H9 (cell line): ENCODE results near the gene RAD50. TPM values are rescaled to one million over a fixed set of nuclear protein-coding genes. Genes with fewer than 3 reads are reported as not detected.
"Not testable (repeated sequence)": the region's sequence is repeated elsewhere in the genome, so short reads cannot be mapped to it uniquely, and the experiment has no call there.

Experiments used
- DNase-seq: peaks from one replicate; pipeline ENCODE4 v3.0.0-alpha.2; 2017
- H2AFZ ChIP-seq: one replicate; pipeline ENCODE4 v1.6.1; 2013; ENCODE audit warnings: mild to moderate bottlenecking, low read length, control low read depth, moderate library complexity
- H2AK5ac ChIP-seq: 2 replicates; pipeline ENCODE4 v1.6.1; 2013; ENCODE audit warnings: low read length, control low read depth, mixed read lengths; ENCODE audit not compliant: insufficient read length
- H2BK120ac ChIP-seq: one replicate; pipeline ENCODE4 v1.6.1; 2013; ENCODE audit warnings: low read depth, mild to moderate bottlenecking, low read length, control low read depth, inconsistent platforms; ENCODE audit not compliant: poor library complexity, severe bottlenecking
- H2BK12ac ChIP-seq: 2 replicates; pipeline ENCODE4 v1.6.1; 2013; ENCODE audit warnings: low read length, control low read depth, mixed read lengths, low read depth; ENCODE audit not compliant: insufficient read length
- H2BK15ac ChIP-seq: 2 replicates; pipeline ENCODE4 v1.6.1; 2013; ENCODE audit warnings: low read depth, low read length, control low read depth
- H2BK20ac ChIP-seq: one replicate; pipeline ENCODE4 v1.6.1; 2013; ENCODE audit warnings: low read depth, mild to moderate bottlenecking, low read length, control low read depth, inconsistent platforms; ENCODE audit not compliant: poor library complexity, severe bottlenecking
- H2BK5ac ChIP-seq: 2 replicates; pipeline ENCODE4 v1.6.1; 2013; ENCODE audit warnings: low read length, control low read depth, mixed read lengths; ENCODE audit not compliant: insufficient read length
- H3K14ac ChIP-seq: 2 replicates; pipeline ENCODE4 v1.6.1; 2013; ENCODE audit warnings: low read length, control low read depth; ENCODE audit not compliant: insufficient read depth
- H3K18ac ChIP-seq: 2 replicates; pipeline ENCODE4 v1.6.1; 2013; ENCODE audit warnings: low read depth, mild to moderate bottlenecking, mixed read lengths, low read length, control low read depth; ENCODE audit not compliant: insufficient read length
- H3K23ac ChIP-seq: 2 replicates; pipeline ENCODE4 v1.6.1; 2013; ENCODE audit warnings: low read length, control low read depth, mixed read lengths, low read depth; ENCODE audit not compliant: insufficient read length
- H3K23me2 ChIP-seq: 2 replicates; pipeline ENCODE4 v1.6.1; 2013; ENCODE audit warnings: low read depth, mild to moderate bottlenecking, mixed read lengths, low read length, control low read depth; ENCODE audit not compliant: insufficient read length, poor library complexity, severe bottlenecking
- H3K27ac ChIP-seq: 2 replicates; pipeline ENCODE4 v1.5.1; 2013; ENCODE audit warnings: low read length, control low read depth, mixed read lengths, low read depth; ENCODE audit not compliant: insufficient read length
- H3K27me3 ChIP-seq: 2 replicates; pipeline ENCODE4 v1.6.1; 2013; ENCODE audit warnings: low read length, control low read depth, inconsistent platforms; ENCODE audit not compliant: insufficient read depth
- H3K4ac ChIP-seq: 2 replicates; pipeline ENCODE4 v1.6.1; 2013; ENCODE audit warnings: low read depth, mild to moderate bottlenecking, control low read depth, inconsistent platforms, low read length, moderate library complexity
- H3K4me1 ChIP-seq: 2 replicates; pipeline ENCODE4 v1.6.1; 2013; ENCODE audit warnings: low read length, control low read depth, inconsistent platforms; ENCODE audit not compliant: insufficient read depth
- H3K4me2 ChIP-seq: 2 replicates; pipeline ENCODE4 v1.6.1; 2013; ENCODE audit warnings: low read length, control low read depth, mixed read lengths; ENCODE audit not compliant: insufficient read length, insufficient read depth
- H3K56ac ChIP-seq: 2 replicates; pipeline ENCODE4 v1.6.1; 2013; ENCODE audit warnings: low read depth, mild to moderate bottlenecking, mixed read lengths, low read length, control low read depth; ENCODE audit not compliant: insufficient read length
- H3K79me1 ChIP-seq: 2 replicates; pipeline ENCODE4 v1.6.1; 2013; ENCODE audit warnings: low read depth, mild to moderate bottlenecking, moderate library complexity, low read length, control low read depth, inconsistent platforms; ENCODE audit not compliant: insufficient read depth, poor library complexity, severe bottlenecking
- H3K79me2 ChIP-seq: 2 replicates; pipeline ENCODE4 v1.6.1; 2013; ENCODE audit warnings: low read length, control low read depth, inconsistent platforms; ENCODE audit not compliant: insufficient read depth
- H3K9ac ChIP-seq: 2 replicates; pipeline ENCODE4 v1.6.1; 2013; ENCODE audit warnings: low read length, control low read depth, mixed read lengths; ENCODE audit not compliant: insufficient read length; ENCODE audit errors: extremely low read depth
- H3K9me3 ChIP-seq: one replicate; pipeline ENCODE4 v1.6.1; 2013; ENCODE audit warnings: low read depth, low read length, inconsistent platforms; ENCODE audit not compliant: control insufficient read depth
- H3T11ph ChIP-seq: one replicate; pipeline ENCODE4 v1.6.1; 2013; ENCODE audit warnings: mild to moderate bottlenecking, low read length, control low read depth, inconsistent platforms
- H4K20me1 ChIP-seq: one replicate; pipeline ENCODE4 v1.6.1; 2013; ENCODE audit not compliant: control insufficient read depth, insufficient read length, insufficient read depth
- H4K5ac ChIP-seq: 2 replicates; pipeline ENCODE4 v1.6.1; 2013; ENCODE audit warnings: low read depth, mild to moderate bottlenecking, mixed read lengths, low read length, control low read depth; ENCODE audit not compliant: insufficient read length
- H4K8ac ChIP-seq: replicated peaks from 2 replicates; pipeline ENCODE4 v1.6.1; 2013; ENCODE audit warnings: low read length, control low read depth, mixed read lengths, low read depth; ENCODE audit not compliant: insufficient read length
- H4K91ac ChIP-seq: 2 replicates; pipeline ENCODE4 v1.6.1; 2013; ENCODE audit warnings: low read depth, mild to moderate bottlenecking, moderate library complexity, mixed read lengths, low read length, control low read depth; ENCODE audit not compliant: insufficient read length
- H3K27ac Mint-ChIP-seq, 3 experiments: 2 replicates in 2 of 3; 3 replicates in 1 of 3; pipeline ENCODE4 v1.8.0; 2020 to 2021; ENCODE audit warnings: mixed read lengths in 3 of 3, mild to moderate bottlenecking in 1 of 3, moderate library complexity in 1 of 3
- H3K27me3 Mint-ChIP-seq: 2 replicates; pipeline ENCODE4 v1.8.0; 2021; ENCODE audit warnings: low read depth, mild to moderate bottlenecking, moderate library complexity, mixed read lengths
- H3K36me3 Mint-ChIP-seq, 3 experiments: 2 replicates in 2 of 3; 3 replicates in 1 of 3; pipeline ENCODE4 v1.8.0; 2020 to 2021; ENCODE audit warnings: low read depth in 3 of 3, mixed read lengths in 3 of 3; ENCODE audit not compliant: insufficient read depth in 1 of 3
- H3K4me1 Mint-ChIP-seq, 2 experiments: 2 replicates each; pipeline ENCODE4 v1.8.0; 2020; ENCODE audit warnings: mixed read lengths in 2 of 2
- H3K4me3 Mint-ChIP-seq, 2 experiments: 2 replicates in 1 of 2; 3 replicates in 1 of 2; pipeline ENCODE4 v1.8.0; 2020 to 2021; ENCODE audit warnings: mild to moderate bottlenecking in 2 of 2, mixed read lengths in 2 of 2, moderate library complexity in 1 of 2
- H3K9me3 Mint-ChIP-seq, 2 experiments: 2 replicates in 1 of 2; 3 replicates in 1 of 2; pipeline ENCODE4 v1.8.0; 2020; ENCODE audit warnings: mild to moderate bottlenecking in 2 of 2, mixed read lengths in 2 of 2, moderate library complexity in 1 of 2
- whole genome bisulfite sequencing: extraction: QIAGEN DNeasy Blood & Tissue Kit; methylation state at CpG from one replicate; pipeline ENCODE4 v1.1.7; 2013; ENCODE audit warnings: missing lambda C conversion rate, low lambda C conversion rate, mixed read lengths; ENCODE audit not compliant: insufficient read length; ENCODE audit errors: extremely low coverage; 5-methylcytosine and 5-hydroxymethylcytosine counted together
- total RNA-seq: library from RNA; stranded (reverse); gene quantifications from 2 replicates; pipeline ENCODE4 v1.2.1, GENCODE V29; 2021

RAD50 gene
- total RNA-seq, 1 experiment from 2014 or later, result 46.1 TPM

DNA sequence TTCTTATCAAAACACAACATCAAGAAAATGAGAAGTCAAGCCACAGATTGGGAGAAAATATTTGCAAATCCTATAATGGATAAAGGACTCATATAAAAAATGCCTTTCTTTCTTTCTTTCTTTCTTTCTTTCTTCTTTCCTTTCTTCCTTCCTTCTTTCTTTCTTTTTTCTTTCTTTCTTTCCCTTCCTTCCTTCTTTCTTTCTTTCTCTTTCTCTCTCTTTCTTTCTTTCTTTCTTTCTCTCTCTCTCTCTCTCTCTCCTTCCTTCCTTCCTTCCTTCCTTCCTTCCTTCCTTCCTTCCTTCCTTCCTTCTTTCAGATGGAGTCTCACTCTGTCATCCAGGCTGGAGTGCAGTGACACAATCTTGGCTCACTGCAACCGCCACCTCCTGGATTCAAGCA is 34.7 kb upstream of the RAD50 start:
- H3K4me1 Mint-ChIP-seq, H3K9me3 ChIP-seq, H3K79me2 ChIP-seq, H3K36me3 Mint-ChIP-seq, H2BK12ac ChIP-seq, H3K23me2 ChIP-seq, H2AK5ac ChIP-seq, H3K9ac ChIP-seq, H3K18ac ChIP-seq, H4K8ac ChIP-seq, H3T11ph ChIP-seq, H2BK5ac ChIP-seq, H3K27me3 Mint-ChIP-seq, H3K14ac ChIP-seq, H4K20me1 ChIP-seq, H3K23ac ChIP-seq, H3K4ac ChIP-seq, H3K4me2 ChIP-seq, H2AFZ ChIP-seq, H3K27me3 ChIP-seq, H2BK15ac ChIP-seq, H3K4me1 ChIP-seq, H4K5ac ChIP-seq, H2BK120ac ChIP-seq, H4K91ac ChIP-seq, H2BK20ac ChIP-seq, H3K27ac ChIP-seq, DNase-seq, H3K56ac ChIP-seq, H3K79me1 ChIP-seq, H3K27ac Mint-ChIP-seq, H3K4me3 Mint-ChIP-seq: not testable (repeated sequence)
- peaks cover 13 to 16% of the 10 kb centered on the region in 2 experiments; a peak in 4 of 5 replicates for H3K9me3 Mint-ChIP-seq
- WGBS, result no CpG with 5 or more reads among the region's 1 CpG

DNA sequence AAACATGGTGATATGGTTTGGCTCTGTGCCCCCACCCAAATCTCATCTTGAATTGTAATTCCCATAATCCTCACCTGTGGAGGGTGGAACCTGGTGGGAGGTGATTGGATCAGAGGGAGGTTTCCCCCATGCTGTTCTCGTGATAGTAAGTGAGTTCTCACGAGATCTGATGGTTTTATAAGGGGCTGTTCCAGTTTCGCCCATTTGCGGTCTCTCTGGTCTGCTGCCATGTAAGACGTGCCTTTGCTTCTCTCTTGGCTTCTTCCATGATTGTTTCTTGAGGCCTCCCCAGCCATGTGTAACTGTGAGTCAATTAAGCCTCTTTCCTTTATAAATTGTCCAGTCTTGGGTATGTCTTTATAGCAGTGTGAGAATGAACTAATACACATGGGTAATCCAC is 31.9 kb upstream of the RAD50 start:
- H3K4me1 Mint-ChIP-seq, H3T11ph ChIP-seq, H2BK20ac ChIP-seq, H2BK15ac ChIP-seq, H2BK120ac ChIP-seq, H3K4me2 ChIP-seq, H3K23ac ChIP-seq, H2BK12ac ChIP-seq, H3K27me3 ChIP-seq, H3K79me1 ChIP-seq, H4K91ac ChIP-seq, H3K9me3 ChIP-seq, H3K14ac ChIP-seq, H4K5ac ChIP-seq, H2AK5ac ChIP-seq, H3K4ac ChIP-seq, DNase-seq, H2BK5ac ChIP-seq, H3K9ac ChIP-seq, H3K36me3 Mint-ChIP-seq, H4K20me1 ChIP-seq, H3K27ac ChIP-seq, H3K23me2 ChIP-seq, H3K56ac ChIP-seq, H3K18ac ChIP-seq, H2AFZ ChIP-seq, H4K8ac ChIP-seq, H3K79me2 ChIP-seq, H3K4me3 Mint-ChIP-seq, H3K4me1 ChIP-seq, H3K27ac Mint-ChIP-seq: not testable (repeated sequence)
- no CpG with 5 or more reads among the region's 5 CpGs for WGBS
- peaks cover 15% of the 10 kb centered on the region for H3K27me3 Mint-ChIP-seq
- H3K9me3 Mint-ChIP-seq, result peaks cover 13 to 16% of the 10 kb centered on the region in 2 experiments; a peak in 4 of 5 replicates
